GM21515 (cell line): ENCODE measurements around the gene NSF.
"Not testable (repeated sequence)": the region's sequence is repeated elsewhere in the genome, so short reads cannot be mapped to it uniquely, and the experiment has no call there.

Source experiments
- ATAC-seq: cut with Tn5 transposase; IDR thresholded peaks from one replicate; pipeline ENCODE4 v1.9.1; 2021; ENCODE audit not compliant: unreplicated experiment

Gene NSF

DNA sequence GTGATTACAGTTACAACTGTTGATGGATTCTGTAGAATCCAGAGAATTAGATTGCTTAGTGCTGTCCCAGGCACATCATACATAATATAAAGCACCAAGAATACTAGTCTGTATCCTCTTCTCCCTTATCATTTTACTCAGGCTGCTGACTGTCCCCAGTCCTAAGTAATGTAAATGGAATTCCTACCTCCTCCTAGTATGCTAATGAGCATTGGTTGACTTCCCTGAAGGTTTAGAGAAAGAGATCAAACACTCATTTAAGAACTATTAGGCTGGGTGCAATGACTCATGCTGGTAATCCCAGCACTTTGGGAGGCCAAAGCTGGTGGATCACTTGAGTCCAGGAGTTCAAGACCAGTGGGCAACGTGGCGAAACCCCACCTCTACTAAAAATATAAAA is 37.0 kb downstream of the NSF start:
- not testable (repeated sequence) for ATAC-seq

DNA sequence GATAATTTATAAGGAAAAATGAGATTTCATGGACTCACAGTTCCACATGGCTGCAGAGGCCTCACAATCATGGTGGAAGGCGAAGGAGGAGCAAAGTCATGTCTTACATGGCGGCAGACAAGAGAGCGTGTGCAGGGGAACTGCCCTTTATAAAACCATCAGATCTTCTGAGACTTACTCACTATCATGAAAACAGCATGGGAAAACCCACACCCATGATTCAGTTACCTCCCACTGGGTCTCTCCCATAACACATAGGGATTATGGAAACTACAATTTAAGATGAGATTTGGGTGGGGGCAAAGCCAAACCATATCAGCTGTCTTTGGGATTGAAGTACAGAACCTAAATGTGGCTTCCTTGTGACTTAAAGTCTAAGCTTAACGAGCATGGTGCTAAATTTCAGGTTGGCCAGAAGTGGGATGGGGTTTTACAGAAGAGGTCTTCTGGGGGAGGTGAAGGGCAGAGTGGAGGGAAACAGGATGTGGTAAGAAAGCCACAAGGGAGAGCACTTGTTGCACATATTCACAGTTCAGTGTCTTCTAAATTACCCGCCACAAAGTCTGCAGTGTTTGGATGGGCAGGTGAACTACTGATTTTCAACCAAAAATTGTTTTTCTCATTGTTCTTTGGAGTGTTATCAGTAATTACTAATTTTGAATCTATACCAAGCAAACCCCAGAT is 38.4 kb downstream of the NSF start:
- ATAC-seq = not testable (repeated sequence)

DNA sequence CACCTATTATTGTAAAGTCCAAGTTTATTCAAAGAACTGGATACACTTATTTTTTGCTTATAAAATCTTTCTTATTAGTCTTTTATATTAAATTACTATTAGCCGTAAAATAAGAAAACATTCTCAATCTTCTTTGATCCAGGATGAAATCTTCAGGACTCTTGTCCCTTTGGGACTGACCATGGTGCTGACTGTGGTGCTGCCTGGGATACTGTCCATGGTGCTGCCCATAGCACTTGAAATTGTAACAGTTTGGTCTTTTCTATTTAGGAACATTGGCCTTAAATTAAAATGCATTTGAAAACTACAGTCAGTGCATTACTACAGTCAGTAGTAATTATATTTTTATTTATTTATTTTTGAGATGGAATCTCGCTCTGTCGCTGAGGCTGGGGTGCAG is 41.7 kb downstream of the NSF start:
- not testable (repeated sequence) for ATAC-seq

DNA sequence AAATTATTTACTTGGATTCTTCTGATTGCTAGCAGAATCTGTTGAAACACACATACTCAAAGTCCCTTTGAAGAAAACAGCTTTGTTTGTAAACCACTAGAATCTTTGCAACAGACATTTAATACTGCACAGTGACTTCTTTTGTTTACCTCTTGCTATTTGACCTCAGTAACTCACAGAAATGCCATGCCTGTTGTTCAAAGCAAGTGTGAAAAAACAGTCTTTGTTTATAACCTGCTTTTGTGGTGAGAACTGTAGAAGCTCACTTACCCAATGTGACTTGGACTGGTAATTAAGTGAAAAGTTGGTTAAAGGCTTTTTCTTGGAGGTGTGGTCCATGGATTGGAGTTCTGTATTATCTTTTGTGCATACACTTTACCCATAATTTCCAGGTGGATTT is 44.4 kb downstream of the NSF start:
- ATAC-seq = not testable (repeated sequence)

DNA sequence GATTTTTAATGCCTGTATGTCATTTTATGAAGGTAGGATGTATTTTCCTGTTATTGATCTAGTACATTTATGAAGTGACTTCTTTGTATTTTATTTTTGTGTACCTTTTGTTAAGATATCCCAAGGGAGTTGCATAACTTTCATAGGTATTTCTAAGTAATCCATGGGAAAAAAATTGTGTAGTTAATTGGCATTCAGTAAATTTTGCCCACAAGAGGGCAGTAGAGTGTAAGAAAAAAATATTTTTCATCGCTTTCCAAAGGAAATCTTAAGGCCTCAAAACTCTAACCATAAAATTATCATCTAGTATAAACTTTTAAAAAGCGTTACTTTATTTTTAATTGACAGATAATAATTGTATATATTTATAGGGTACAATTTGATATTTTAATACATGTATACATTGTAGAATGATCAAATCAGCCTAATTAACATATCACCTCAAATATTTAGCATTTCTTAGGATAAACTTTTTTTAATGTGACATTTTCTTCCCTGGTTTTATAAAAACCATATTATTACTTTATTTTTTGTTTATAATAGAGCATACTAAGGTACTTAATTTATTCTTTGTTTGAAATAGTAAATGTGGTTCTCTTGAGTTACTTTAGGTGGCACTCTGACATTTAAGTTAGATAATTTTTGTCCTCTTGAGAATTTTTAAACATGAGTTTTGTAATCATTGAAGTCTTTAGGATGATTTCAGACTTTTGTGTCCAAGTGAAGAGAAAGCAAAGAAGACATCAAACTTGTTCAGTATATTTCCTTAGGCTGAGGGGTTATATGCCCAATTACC is 51.6 kb downstream of the NSF start:
- not testable (repeated sequence) for ATAC-seq

DNA sequence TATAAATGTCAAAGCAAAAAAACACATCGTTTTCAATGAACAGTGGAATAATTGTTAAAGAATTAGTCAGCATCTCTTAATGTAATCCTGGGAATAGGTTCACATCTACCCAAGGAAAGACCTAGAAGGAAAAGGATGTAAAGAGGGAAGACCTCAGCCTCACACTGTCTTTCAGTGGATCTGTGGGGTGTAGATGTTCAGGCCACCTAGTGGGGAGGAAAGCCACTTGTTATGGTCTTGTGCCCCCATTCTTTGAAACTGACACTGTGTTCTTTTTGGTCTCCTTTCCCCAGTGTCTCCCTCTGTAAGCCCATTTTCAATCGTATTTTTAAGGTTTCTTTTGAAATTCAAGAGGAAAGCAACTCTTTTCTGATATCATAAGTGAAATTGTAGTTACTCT is 56.8 kb downstream of the NSF start:
- ATAC-seq = not testable (repeated sequence)

DNA sequence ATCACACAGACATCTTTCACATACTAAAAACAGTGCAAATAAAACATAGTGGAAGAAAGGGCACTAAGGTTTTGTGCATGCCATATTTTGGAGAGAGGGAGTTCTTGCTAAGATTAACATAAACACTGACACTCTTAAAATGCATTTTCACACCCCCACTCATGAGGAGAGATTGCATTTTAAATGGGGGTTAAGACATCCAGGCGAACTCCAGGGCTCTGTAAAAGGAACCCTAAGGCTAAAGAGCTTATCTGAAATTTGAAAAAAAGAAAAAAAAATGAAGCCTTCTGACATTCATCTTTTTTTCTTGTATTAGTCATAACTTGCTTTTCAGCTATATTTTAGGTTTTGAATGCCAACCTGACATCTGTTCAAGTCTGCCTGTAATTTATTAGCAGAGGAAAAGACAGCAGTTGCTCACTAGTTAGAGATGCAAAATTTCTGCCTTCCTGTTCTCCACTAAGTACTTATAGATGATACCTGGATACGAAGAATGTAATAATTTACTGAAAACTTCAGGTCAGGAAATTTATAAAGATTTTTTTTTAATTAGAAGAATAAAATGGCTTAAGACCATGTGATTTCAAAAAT is 57.3 kb downstream of the NSF start:
- not testable (repeated sequence) for ATAC-seq

DNA sequence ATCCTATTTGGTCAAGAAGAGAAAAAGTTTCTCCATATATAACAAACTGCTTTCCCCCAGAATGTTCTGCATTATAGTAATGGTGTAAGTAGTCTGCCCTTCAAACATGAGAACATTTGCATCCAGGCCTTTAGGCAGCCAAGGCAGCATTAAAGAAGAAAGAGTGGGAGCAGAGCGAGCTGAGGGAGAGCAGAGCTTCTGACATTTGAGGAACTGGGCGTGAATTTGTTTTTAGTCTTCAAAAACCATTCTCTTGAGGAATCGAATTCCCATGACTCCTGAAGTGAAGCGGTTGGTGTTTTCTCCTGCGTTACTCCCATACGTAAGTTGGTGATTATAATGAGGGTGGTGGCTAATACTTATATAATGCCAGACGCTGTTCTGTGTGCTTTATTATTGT is 58.8 kb downstream of the NSF start:
- ATAC-seq = not testable (repeated sequence)

DNA sequence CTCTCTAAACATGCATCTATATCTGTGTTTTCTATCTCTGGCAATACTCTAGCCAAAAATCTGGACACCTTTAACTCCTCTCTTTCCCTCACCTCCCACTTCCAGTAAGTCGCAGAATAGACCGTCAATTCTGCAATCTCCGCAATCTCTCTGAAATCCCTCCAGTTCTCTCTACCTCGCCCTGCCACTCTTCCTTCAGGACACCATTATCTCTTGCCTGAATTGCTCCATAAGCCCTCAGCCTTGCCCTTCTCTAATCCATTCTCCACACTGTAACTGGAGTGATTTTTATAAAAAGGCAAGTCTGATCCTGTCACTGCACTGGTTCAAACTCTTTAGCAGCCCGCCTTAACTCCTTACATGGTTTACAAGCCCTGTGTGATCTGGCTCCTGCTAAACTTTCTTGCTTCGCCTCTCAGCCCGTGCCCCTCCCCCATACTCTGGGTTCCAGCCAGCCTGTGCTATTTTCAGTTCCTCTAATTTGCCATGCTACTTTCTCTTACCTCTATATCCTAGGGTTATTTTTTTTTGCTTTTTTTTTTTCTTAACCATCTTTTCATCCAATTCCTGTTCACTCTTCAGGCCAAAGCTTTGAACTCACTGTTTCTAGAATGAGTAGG is 61.7 kb downstream of the NSF start:
- not testable (repeated sequence) for ATAC-seq

DNA sequence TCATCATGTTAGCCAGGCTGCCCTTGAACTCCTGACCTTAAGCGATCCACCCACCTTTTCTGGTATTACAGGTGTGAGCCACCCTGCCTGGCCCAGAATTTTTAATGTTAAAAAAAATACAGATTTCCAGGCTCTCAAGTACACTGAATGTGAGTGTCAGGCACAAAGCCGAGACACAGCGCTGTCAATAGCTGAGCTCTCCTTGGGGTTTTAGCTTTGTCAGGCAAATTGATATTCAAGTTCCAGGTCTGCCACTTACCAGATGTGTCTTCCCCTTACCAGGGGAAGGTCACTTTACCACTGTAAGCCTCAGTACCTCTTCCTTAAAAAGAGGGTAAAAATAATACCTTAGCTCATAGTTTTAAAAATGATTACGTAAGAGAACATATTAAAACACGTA is 67.8 kb downstream of the NSF start:
- not testable (repeated sequence) for ATAC-seq

DNA sequence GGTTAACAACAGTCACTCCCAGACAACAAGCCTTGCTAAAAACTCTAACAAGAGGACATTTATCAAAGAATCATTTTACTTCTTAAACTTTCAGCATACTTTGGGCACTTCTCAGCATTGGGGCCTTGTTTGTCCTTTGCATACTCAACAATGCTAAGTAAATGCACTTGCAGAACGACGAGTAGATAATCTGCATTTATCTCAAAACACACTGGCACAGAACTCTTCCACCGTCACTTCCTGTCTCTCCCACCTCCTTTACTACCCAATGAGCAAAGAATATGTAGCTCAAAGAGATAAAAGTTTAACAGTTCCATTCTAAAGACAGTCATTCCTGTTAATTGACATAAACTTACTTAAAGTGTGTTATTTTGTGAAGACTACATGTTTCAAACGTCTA is 69.2 kb downstream of the NSF start:
- not testable (repeated sequence) for ATAC-seq

DNA sequence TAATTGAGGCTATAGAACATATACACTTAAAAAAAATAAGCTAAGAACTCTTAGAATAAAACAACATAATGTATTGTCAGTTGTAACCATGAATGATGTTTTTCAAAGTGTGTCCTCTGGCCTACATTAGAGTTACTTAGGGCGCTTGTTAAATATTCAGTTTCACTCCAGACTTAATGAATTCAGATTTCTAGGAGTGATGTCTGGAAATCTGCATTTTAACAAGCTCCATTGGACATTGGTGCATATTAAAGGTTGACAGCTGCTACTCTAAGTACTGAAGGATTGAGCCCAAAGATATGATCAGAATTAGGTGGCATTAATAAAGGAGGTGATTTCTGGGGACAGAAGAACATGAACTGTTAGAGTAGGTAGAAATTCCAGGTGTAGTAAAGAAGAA is 72.7 kb downstream of the NSF start:
- ATAC-seq = not testable (repeated sequence)

DNA sequence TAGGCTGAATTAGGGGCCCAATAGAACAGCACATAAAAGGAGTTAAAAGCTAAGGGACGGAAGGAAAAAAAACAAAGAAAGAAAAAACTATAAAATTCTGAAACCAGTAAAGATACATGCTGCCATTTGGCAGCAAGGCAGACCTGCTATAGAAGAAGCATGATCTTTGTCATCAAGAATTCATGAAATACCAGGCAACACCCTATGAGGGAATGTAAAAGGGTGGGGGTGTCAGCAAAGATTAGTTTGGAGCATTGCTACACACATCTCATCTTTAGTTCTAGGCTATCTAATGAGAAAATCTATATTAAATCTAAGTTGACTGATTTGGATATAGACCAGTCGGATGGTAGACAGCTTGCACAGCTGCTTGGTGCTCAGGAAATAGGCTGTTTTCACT is 73.1 kb downstream of the NSF start:
- ATAC-seq = not testable (repeated sequence)

DNA sequence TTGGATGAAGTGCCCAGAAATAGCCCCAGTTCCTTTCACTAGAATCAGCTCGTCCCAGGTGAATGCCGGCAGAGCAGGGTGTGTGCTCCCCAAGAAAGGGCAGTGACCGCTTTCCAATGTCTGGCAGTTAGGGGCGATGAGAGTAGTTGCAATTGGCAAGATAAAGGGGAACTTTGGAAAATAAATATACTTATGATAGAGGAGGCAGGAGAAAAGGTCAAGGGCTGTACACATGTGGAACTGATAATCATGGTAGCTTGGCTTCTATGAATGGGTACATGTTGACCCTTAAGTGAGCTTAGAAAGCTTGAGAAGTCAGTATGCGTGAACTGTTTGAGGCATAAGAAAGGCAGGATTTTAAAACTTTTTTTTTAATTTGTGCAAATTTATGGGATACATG is 75.5 kb downstream of the NSF start:
- not testable (repeated sequence) for ATAC-seq

DNA sequence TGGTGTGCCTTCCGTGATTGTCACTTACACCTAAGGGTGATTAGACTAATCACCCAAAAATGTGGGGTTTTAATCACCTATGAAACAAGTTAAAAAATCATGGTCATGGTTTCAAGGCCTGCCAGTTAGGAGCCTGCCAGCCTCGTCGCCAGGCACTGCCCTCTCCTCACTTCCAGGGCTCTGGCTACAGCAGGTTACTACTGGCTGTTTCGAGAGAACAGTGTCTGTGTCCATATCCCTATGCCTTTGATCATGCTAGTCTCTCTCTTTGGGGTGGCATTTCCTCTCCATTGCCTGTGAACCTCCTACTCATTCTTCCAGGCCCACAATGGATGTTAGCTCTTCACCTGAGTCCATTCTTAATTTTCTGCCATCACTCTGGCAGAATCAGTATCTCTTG is 80.3 kb downstream of the NSF start:
- ATAC-seq = not testable (repeated sequence)

DNA sequence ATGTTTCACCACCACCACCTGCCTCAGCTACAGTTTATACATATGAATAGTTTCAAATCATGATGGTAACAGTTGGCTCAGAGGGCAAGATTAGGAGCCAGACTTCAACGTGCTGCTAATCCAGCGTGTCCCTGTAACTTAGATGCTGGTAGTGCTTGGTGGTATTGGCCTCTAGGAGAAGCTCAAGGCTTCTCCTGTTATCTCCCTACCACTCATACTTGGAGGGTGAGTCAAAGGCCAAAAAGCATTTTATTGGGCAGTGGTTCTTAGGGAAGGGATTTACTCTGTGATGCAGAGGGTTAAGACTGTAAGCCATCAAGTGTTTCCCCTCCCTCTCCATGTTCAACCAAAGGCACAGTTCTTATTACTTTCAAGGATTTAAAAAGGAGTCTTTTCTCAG is 82.3 kb downstream of the NSF start:
- ATAC-seq = not testable (repeated sequence)

DNA sequence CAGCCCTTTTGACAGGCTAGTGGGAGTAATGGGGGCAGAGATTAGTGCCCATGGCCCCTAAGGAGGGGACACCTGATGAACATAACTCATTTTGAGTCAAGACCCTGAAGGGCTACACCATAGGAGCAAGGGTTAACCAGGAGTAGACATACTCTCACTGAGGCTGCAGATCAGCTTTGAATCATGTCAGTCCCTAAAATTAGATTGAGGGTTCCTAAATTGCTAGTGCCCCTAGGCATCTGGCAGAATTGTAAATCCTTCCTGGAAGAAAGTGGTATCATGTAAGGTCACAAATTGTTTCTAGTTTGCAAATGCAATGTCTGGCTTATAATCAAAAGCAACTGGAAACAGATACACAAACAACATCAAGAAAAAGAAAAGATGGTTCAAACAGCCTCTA is 87.3 kb downstream of the NSF start:
- not testable (repeated sequence) for ATAC-seq

DNA sequence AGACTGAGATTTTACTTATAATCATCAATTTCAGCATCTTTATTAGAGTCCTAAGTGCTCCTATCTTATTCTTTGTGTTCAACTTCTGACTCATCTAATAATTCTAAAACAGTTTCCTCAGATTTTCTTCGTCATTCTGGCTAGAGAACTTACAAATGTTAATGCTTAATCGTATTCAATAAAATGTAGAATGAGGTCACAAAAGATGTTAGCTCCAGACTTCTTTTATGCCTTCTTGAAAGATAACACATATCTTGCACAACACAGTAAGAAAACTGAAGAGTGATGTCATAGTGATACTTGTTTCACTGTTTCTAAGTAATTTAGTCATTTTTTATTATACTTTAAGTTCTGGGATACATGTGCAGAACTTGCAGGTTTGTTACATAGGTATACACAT is 93.2 kb downstream of the NSF start:
- ATAC-seq = not testable (repeated sequence)

DNA sequence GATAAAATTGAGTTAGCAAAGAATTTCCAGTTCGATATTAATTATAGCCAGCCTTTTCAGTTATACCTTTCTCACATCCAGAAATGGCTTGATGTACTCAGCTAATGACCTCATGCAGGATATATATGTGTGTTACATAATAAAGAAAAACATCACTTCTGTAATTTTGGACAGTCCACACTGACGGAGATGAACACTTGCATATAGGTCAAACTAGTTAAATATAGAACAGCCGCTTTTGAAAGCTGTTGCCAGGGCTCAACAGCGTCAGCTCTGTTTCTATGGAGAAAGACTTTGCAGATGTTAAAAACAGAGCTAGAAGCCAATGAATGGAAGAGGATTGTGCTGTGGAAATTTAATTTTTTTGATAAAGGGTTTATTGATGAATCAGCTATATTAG is 94.8 kb downstream of the NSF start:
- ATAC-seq = not testable (repeated sequence)

DNA sequence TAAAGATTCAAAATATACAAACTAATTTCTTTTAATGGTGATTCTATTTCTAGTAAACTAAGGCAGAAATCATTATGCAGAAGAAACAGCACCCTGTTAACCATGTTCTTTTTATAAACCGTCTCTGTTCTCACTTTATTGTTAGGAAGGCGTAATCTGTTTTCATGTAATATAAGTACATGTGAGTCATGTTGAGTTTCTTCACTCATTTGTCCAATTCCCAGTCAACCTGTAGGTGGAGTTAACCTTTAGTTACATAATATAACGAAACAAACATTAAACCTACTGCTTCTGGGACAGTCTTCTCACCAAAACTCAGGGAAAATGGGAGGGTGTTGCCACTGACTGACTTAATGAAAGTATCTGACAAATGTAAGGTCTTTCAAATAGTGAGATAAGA is 101.7 kb downstream of the NSF start:
- not testable (repeated sequence) for ATAC-seq

DNA sequence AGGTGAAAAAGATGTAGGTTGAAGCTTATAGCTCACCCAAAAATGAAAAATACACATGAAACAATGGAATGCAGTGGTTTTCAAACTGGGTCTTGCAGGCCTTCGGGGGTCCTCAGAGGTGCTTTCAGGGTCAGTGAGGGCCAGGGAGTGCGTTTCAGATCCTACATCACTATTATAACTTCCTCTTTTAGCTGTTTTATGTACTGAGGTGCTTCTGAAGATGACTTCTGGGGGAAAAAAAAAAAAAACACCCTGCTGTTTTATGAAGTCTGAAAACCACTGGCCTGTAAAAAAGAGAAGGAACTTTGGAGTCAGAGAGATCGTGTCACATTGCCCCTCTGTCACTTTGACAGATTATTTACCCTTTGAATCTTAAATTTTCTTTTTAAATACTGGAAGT is 102.8 kb downstream of the NSF start:
- not testable (repeated sequence) for ATAC-seq
